K562 (cell line): Measurements from ENCODE around the gene ZCWPW1. TPM values are rescaled to one million over a fixed set of nuclear protein-coding genes. Genes with fewer than 3 reads are reported as not detected.

ENCODE experiments used
- BACH1 ChIP-seq: fragments of 200-800 bp; sonication (Bioruptor generic); IDR thresholded peaks from 2 replicates; pipeline ENCODE4 v1.6.1; 2016; ENCODE audit warnings: missing genetic modification characterization, missing compliant biosample characterization
- CBFA2T3 ChIP-seq: fragments of 450-650 bp; IDR thresholded peaks from 2 replicates; pipeline ENCODE4 v1.6.1; 2017
- CBFB ChIP-seq: sonication (generic); formaldehyde crosslinking; IDR thresholded peaks from 2 replicates; pipeline ENCODE4 v1.4.0; 2020; ENCODE audit warnings: mild to moderate bottlenecking, missing genetic modification reagents
- CBX5 ChIP-seq: IDR thresholded peaks from 2 replicates; pipeline ENCODE4 v1.6.1; 2014; ENCODE audit warnings: low read depth, borderline replicate concordance
- ELF4 ChIP-seq: fragments of 450-650 bp; formaldehyde crosslinking; IDR thresholded peaks from 2 replicates; pipeline ENCODE4 v1.4.0; 2022; ENCODE audit warnings: missing genetic modification characterization
- FOSL1 ChIP-seq: fragments of 200-800 bp; sonication (Bioruptor generic); conservative IDR thresholded peaks from 2 replicates; pipeline ENCODE4 v1.6.1; 2016; ENCODE audit warnings: missing genetic modification characterization, missing compliant biosample characterization
- FOXK1 ChIP-seq: sonication (generic); formaldehyde crosslinking; IDR thresholded peaks from 2 replicates; pipeline ENCODE4 v1.8.0; 2022; ENCODE audit warnings: missing genetic modification reagents, mild to moderate bottlenecking, borderline replicate concordance
- FOXK2 ChIP-seq, 2 experiments: fragments of 450-650 bp; IDR thresholded peaks in 1 of 2; conservative IDR thresholded peaks in 1 of 2; 2 replicates each; pipeline ENCODE4 v1.6.1; 2016; ENCODE audit warnings: low read depth in 2 of 2, mild to moderate bottlenecking in 1 of 2
- KLF1 ChIP-seq: fragments of 450-650 bp; IDR thresholded peaks from 2 replicates; pipeline ENCODE4 v1.6.1; 2016; ENCODE audit warnings: missing genetic modification characterization, missing compliant biosample characterization
- L3MBTL2 ChIP-seq: fragments of 450-650 bp; IDR thresholded peaks from 2 replicates; pipeline ENCODE4 v1.6.1; 2016; ENCODE audit warnings: mild to moderate bottlenecking, moderate library complexity
- MCM5 ChIP-seq: fragments of 450-650 bp; IDR thresholded peaks from 2 replicates; pipeline ENCODE4 v1.6.1; 2016; ENCODE audit warnings: low read depth
- NBN ChIP-seq: fragments of 450-650 bp; IDR thresholded peaks from 2 replicates; pipeline ENCODE4 v1.6.1; 2016; ENCODE audit warnings: low read depth, mild to moderate bottlenecking
- NEUROD1 ChIP-seq: fragments of 150-350 bp; IDR thresholded peaks from 2 replicates; pipeline ENCODE4 v1.6.1; 2014; ENCODE audit warnings: borderline replicate concordance, low read length, low read depth; ENCODE audit not compliant: partially characterized antibody
- NR1H2 ChIP-seq: sonication (generic); formaldehyde crosslinking; IDR thresholded peaks from 2 replicates; pipeline ENCODE4 v1.4.0; 2020; ENCODE audit warnings: mild to moderate bottlenecking, missing genetic modification reagents
- PHF8 ChIP-seq: fragments of 200-600 bp; sonication (generic); IDR thresholded peaks from 2 replicates; pipeline ENCODE4 v1.6.1; 2012; ENCODE audit warnings: mixed run types, mild to moderate bottlenecking, inconsistent platforms, low read length, moderate library complexity, borderline replicate concordance
- POLR2AphosphoS5 ChIP-seq: IDR thresholded peaks from 2 replicates; pipeline ENCODE4 v1.6.1; 2011; ENCODE audit warnings: mild to moderate bottlenecking, low read depth, low read length, moderate library complexity; ENCODE audit not compliant: control insufficient read depth, insufficient read depth
- POU5F1 ChIP-seq: fragments of 150-350 bp; IDR thresholded peaks from 2 replicates; pipeline ENCODE4 v1.6.1; 2014; ENCODE audit warnings: borderline replicate concordance, low read length, low read depth, mild to moderate bottlenecking; ENCODE audit not compliant: partially characterized antibody
- RBFOX2 ChIP-seq: fragments of 200-400 bp; formaldehyde crosslinking; IDR thresholded peaks from 2 replicates; pipeline ENCODE4 v1.6.1; 2017; ENCODE audit warnings: low read depth, mild to moderate bottlenecking, low read length, moderate library complexity
- RNF2 ChIP-seq: sonication (generic); IDR thresholded peaks from 2 replicates; pipeline ENCODE4 v1.6.1; 2016
- SOX6 ChIP-seq: fragments of 450-650 bp; IDR thresholded peaks from 2 replicates; pipeline ENCODE4 v1.6.1; 2014; ENCODE audit warnings: mild to moderate bottlenecking
- YY1 ChIP-seq, 3 experiments: IDR thresholded peaks; 2 replicates each; pipeline ENCODE4 v1.6.1; 2011; ENCODE audit warnings: low read length in 2 of 3, mild to moderate bottlenecking in 2 of 3, moderate library complexity in 2 of 3, borderline replicate concordance in 1 of 3, control low read depth in 1 of 3, low read depth in 1 of 3; ENCODE audit not compliant: insufficient read depth in 3 of 3, insufficient replicate concordance in 2 of 3, control insufficient read depth in 1 of 3, insufficient read length in 1 of 3; ENCODE audit errors: extremely low read depth in 1 of 3
- ZBTB1 ChIP-seq: sonication (generic); formaldehyde crosslinking; IDR thresholded peaks from 2 replicates; pipeline ENCODE4 v1.8.1; 2023; ENCODE audit warnings: missing genetic modification reagents, low read depth, mild to moderate bottlenecking, borderline replicate concordance
- ZNF140 ChIP-seq: fragments of 250-450 bp; sonication (Bioruptor Pico); IDR thresholded peaks from 2 replicates; pipeline ENCODE4 v1.8.0; 2021; ENCODE audit warnings: moderate library complexity, mild to moderate bottlenecking, inconsistent platforms
- ZNF253 ChIP-seq: fragments of 250-450 bp; sonication (Bioruptor Pico); conservative IDR thresholded peaks from 2 replicates; pipeline ENCODE4 v1.6.1; 2021; ENCODE audit warnings: mild to moderate bottlenecking
- ZNF561 ChIP-seq: fragments of 450-650 bp; formaldehyde crosslinking; conservative IDR thresholded peaks from 2 replicates; pipeline ENCODE4 v1.4.0; 2020; ENCODE audit warnings: mild to moderate bottlenecking, moderate library complexity
- ZNF76 ChIP-seq: fragments of 250-450 bp; sonication (Bioruptor Pico); IDR thresholded peaks from 2 replicates; pipeline ENCODE4 v1.4.0; 2020; ENCODE audit warnings: mild to moderate bottlenecking, moderate library complexity, borderline replicate concordance
- ZNF785 ChIP-seq: fragments of 250-450 bp; sonication (Bioruptor Pico); IDR thresholded peaks from 2 replicates; pipeline ENCODE4 v1.4.0; 2020; ENCODE audit warnings: mild to moderate bottlenecking
- polyA plus RNA-seq, 8 experiments: library from polyadenylated mRNA; depleted of rRNA in 4 of 8; stranded (reverse) in 5 of 8; unstranded in 3 of 8; fragments of >200 nt; fragmentation: Nextera tagmentation in 2 of 8; fragmentation: Illumina TruSeq in 1 of 8; extraction: Ambion mirVana in 2 of 8; extraction: Trizol in 1 of 8; gene quantifications; 2 replicates each; pipeline versions ENCODE4 v1.2.1 to v1.2.3, GENCODE V29; 2011 to 2014; ENCODE audit warnings: inconsistent platforms in 1 of 8, missing spikeins in 1 of 8
- total RNA-seq, 7 experiments: library from RNA; depleted of rRNA in 6 of 7; stranded (reverse); fragments of >200 nt in 6 of 7; fragmentation: Illumina TruSeq in 2 of 7; extraction: Trizol in 2 of 7; gene quantifications; 2 replicates each; pipeline versions ENCODE4 v1.2.1 to v1.2.3, GENCODE V29; 2011 to 2021; ENCODE audit warnings: low replicate concordance in 1 of 7
- TF ChIP-seq, protein P1 (sequence below): fragments of 250-450 bp; sonication (Bioruptor Pico); IDR thresholded peaks from 2 replicates; pipeline ENCODE4 v1.5.0; 2021
- TF ChIP-seq, protein P2 (sequence below): sonication (generic); formaldehyde crosslinking; IDR thresholded peaks from 2 replicates; pipeline ENCODE4 v1.5.0; 2020; ENCODE audit warnings: missing genetic modification reagents

Gene ZCWPW1
- total and polyA plus RNA-seq, 9 of the 15 experiments (the other 6 are each of a cell fraction or from before 2014, with no cell fraction given): 0.18 to 1.7 (median 1.2) TPM

DNA sequence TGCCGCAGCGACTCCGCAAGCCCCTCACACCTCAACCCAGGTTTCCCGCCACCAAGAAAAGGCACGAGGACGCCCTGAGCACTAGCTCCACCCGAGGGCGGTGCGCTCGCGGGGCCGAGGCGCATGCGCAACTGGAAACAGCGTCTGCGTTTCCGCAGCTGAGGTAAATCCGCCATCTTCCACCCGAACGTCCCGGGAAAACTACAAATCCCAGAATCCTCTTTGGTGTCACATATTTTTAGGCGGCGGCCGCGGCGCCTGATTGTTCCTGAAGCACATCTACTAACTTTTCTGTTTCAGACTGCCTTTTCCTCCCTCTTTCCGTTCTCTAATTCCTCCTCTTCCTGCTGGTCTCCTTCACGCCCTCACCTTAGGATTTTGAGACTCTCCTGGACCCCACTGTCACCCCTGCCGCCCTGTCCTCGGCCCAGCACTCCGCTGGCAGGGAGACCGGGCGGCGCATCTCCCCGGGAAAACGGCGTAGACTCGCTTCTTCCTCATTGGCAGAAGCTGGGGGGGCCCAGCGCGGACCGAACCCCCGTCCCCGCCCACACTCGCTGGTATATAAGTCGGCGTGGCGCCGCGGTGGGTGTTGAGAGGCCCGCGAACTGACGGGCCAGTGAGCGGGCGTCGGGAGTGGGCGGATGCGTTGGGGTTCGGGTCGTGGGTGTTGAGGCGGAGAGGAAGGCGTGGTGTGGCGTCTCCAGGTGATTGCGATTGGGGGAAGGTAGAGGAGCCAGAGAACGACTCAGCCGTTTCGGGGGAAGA is at the start of gene ZCWPW1 (continued):
- peak; percentile 48 for TF ChIP-seq CBFA2T3
- TF ChIP-seq POU5F1: peak; percentile 27
- TF ChIP-seq NEUROD1: peak; percentile 82
- peak; percentile 85 for TF ChIP-seq ZBTB1 (CRISPR knock-in tag)
- peak; percentile 99 for TF ChIP-seq RNF2
- no peak for TF ChIP-seq ZNF140 (CRISPR knock-in tag)
- peak; percentile 99 for TF ChIP-seq FOXK1 (CRISPR knock-in tag)
- no peak for TF ChIP-seq MCM5
- TF ChIP-seq ELF4 (CRISPR knock-in tag): peak; percentile 96
- TF ChIP-seq BACH1 (tag): peak; percentile 86; the same call in 1 of the 2 replicates
- TF ChIP-seq L3MBTL2: peak; percentile 100
- peak; percentile 55; the same call in 1 of the 2 replicates for TF ChIP-seq ZNF561 (CRISPR knock-in tag)
- TF ChIP-seq NBN: peak; percentile 90
- TF ChIP-seq FOSL1 (tag): peak; percentile 39
- TF ChIP-seq, protein P1, sequence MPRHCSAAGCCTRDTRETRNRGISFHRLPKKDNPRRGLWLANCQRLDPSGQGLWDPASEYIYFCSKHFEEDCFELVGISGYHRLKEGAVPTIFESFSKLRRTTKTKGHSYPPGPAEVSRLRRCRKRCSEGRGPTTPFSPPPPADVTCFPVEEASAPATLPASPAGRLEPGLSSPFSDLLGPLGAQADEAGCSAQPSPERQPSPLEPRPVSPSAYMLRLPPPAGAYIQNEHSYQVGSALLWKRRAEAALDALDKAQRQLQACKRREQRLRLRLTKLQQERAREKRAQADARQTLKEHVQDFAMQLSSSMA: peak; percentile 94
- TF ChIP-seq ZNF785 (CRISPR knock-in tag): no peak
- peak; percentile 81 to 96 (median 94) for TF ChIP-seq YY1 (IDR thresholded peaks at IDR 0.05; ENCODE audit: borderline replicate concordance in 1 of 3, control insufficient read depth in 1 of 3, extremely low read depth in 1 of 3, insufficient read depth in 3 of 3, insufficient read length in 1 of 3, insufficient replicate concordance in 2 of 3, low read depth in 1 of 3, low read length in 2 of 3)
- peak; percentile 76; the same call in 1 of the 2 replicates for TF ChIP-seq CBX5
- peak; percentile 97; the same call in 1 of the 2 replicates for TF ChIP-seq NR1H2 (CRISPR knock-in tag)
- 0 out of 2 replicates have a peak, but pooled peaks have one; percentile 65 for TF ChIP-seq ZNF253 (CRISPR knock-in tag)
- peak; percentile 98 for TF ChIP-seq RBFOX2
- peak; percentile 54 for TF ChIP-seq SOX6
- peak; percentile 56 for TF ChIP-seq KLF1 (tag)
- peak; percentile 97 for TF ChIP-seq POLR2AphosphoS5
- TF ChIP-seq CBFB (CRISPR knock-in tag): peak; percentile 96
- TF ChIP-seq, protein P2, sequence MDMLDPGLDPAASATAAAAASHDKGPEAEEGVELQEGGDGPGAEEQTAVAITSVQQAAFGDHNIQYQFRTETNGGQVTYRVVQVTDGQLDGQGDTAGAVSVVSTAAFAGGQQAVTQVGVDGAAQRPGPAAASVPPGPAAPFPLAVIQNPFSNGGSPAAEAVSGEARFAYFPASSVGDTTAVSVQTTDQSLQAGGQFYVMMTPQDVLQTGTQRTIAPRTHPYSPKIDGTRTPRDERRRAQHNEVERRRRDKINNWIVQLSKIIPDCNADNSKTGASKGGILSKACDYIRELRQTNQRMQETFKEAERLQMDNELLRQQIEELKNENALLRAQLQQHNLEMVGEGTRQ (CRISPR knock-in tag): no peak
- TF ChIP-seq ZNF76 (CRISPR knock-in tag): peak; percentile 4; the same call in 1 of the 2 replicates
- TF ChIP-seq FOXK2 (conservative IDR thresholded peaks at IDR 0.05 in 1 of 2, IDR thresholded peaks at IDR 0.05 in 1 of 2; ENCODE audit: low read depth in 2 of 2): peak in 1 of 2 experiments; percentile 59; a peak in 3 of 4 replicates
- TF ChIP-seq PHF8: peak; percentile 83
